Lower leg skin (tissue), 4 donors: Measurements from ENCODE around the gene FSTL5. TPM values are rescaled to one million over a fixed set of nuclear protein-coding genes. Genes with fewer than 3 reads are reported as not detected.
A peak's percentile ranks its signal among the peaks of the same experiment; 100 is the strongest.

ENCODE experiments used
- DNase-seq, 2 donors: peaks; one replicate each; pipeline ENCODE4 v3.0.0-alpha.2; 2019; ENCODE audit warnings: low spot score in 2 of 2
- H3K4me3 ChIP-seq: fragments of 200-600 bp; sonication (generic); 2 replicates; pipeline ENCODE4 v1.5.1; 2017; ENCODE audit warnings: mild to moderate bottlenecking, low read depth; ENCODE audit not compliant: poor library complexity, severe bottlenecking
- CTCF ChIP-seq, 3 donors: fragments of 450-650 bp; IDR thresholded peaks; one replicate each; pipeline ENCODE4 v1.5.1; 2016; ENCODE audit warnings: antibody characterized with exemption in 3 of 3, mild to moderate bottlenecking in 3 of 3, moderate library complexity in 2 of 3
- POLR2A ChIP-seq, 2 donors: fragments of 450-650 bp; IDR thresholded peaks; one replicate each; pipeline ENCODE4 v1.6.1; 2016 to 2017; ENCODE audit warnings: antibody characterized with exemption in 2 of 2, mild to moderate bottlenecking in 1 of 2, moderate library complexity in 1 of 2
- WGBS, 2 donors: methylation state at CpG; one replicate each; pipeline ENCODE4 v1.1.5; 2018; 5-methylcytosine and 5-hydroxymethylcytosine counted together
- intact Hi-C: fragments of 100-400 bp; cut with DNase I; formaldehyde crosslinking; loops from one replicate; pipeline ENCODE4 v1.15.0; 2023; ENCODE audit warnings: low total_unique reads
- total RNA-seq, 4 donors: library from RNA; depleted of rRNA; stranded (reverse); fragments of >200 nt; gene quantifications; one replicate each; pipeline ENCODE4 v1.1.0, GENCODE V29; 2016

FSTL5 gene
- total RNA-seq, 4 donors from 2014 or later, result not detected

GRCh38 chr4:161823450-161823849 is 340.4 kb downstream of the FSTL5 start:
- intact Hi-C loops, result no loop called here
- WGBS, 2 donors, result 90 to 100% methylated on average over 1 of the region's 1 CpG
- no peak overlapping the region for H3K4me3 ChIP-seq
- no peak for DNase-seq
- TF ChIP-seq POLR2A (IDR thresholded peaks at IDR 0.05) (no peak), CTCF (IDR thresholded peaks at IDR 0.05) (no peak)

- DNase-seq, result no peak
- intact Hi-C loops, result no loop called here
- TF ChIP-seq CTCF (IDR thresholded peaks at IDR 0.05) (no peak), POLR2A (IDR thresholded peaks at IDR 0.05) (no peak)
- H3K4me3 ChIP-seq, result no peak overlapping the region
- 100% methylated on average over 1 of the region's 1 CpG for WGBS, 2 donors
Measured at GRCh38 chr4:161822174-161822573, 341.6 kb downstream of the FSTL5 start.

GRCh38 chr4:161817914-161818313 is 345.9 kb downstream of the FSTL5 start:
- intact Hi-C loops, result no loop called here
- peak in 1 of 2 donors; percentile 63 for DNase-seq
- 74 to 76% methylated on average over 11 of the region's 11 CpGs for WGBS, 2 donors
- no peak overlapping the region for H3K4me3 ChIP-seq
- TF ChIP-seq CTCF (IDR thresholded peaks at IDR 0.05) (no peak), POLR2A (IDR thresholded peaks at IDR 0.05) (no peak)

- H3K4me3 ChIP-seq, result no peak overlapping the region
- intact Hi-C loops, result no loop called here
- TF ChIP-seq CTCF (IDR thresholded peaks at IDR 0.05) (no peak), POLR2A (IDR thresholded peaks at IDR 0.05) (no peak)
- DNase-seq, result no peak
- WGBS, 2 donors, result 86 to 92% methylated on average over 1 of the region's 1 CpG
Measured at GRCh38 chr4:161816958-161817357, 346.8 kb downstream of the FSTL5 start.

- TF ChIP-seq POLR2A (IDR thresholded peaks at IDR 0.05) (no peak), CTCF (IDR thresholded peaks at IDR 0.05) (no peak)
- intact Hi-C loops, result no loop called here
- DNase-seq, result no peak
- H3K4me3 ChIP-seq, result no peak overlapping the region
- 79% methylated on average over 1 of the region's 1 CpG for WGBS, 2 donors
Measured at GRCh38 chr4:161815841-161816240, 348.0 kb downstream of the FSTL5 start.

GRCh38 chr4:161813889-161814288 is 349.9 kb downstream of the FSTL5 start:
- H3K4me3 ChIP-seq, result no peak overlapping the region
- no peak for DNase-seq
- TF ChIP-seq CTCF (IDR thresholded peaks at IDR 0.05) (no peak), POLR2A (IDR thresholded peaks at IDR 0.05) (no peak)
- intact Hi-C loops, result no loop called here
